Breast epithelium (tissue), 4 donors: ENCODE data around the gene ARHGAP15. TPM values are rescaled to one million over a fixed set of nuclear protein-coding genes. Genes with fewer than 3 reads are reported as not detected.

ENCODE experiments used
- DNase-seq, 2 donors: peaks; one replicate each; pipeline ENCODE4 v3.0.0-alpha.2; 2019; ENCODE audit warnings: low spot score in 2 of 2
- H3K27ac ChIP-seq, 2 donors: fragments of 200-600 bp; sonication (generic) in 1 of 2; one replicate each; pipeline ENCODE4 v1.5.1; 2016 to 2019; ENCODE audit warnings: mild to moderate bottlenecking in 1 of 2
- H3K27me3 ChIP-seq, 2 donors: fragments of 200-600 bp; sonication (generic) in 1 of 2; one replicate each; pipeline versions ENCODE4 v1.5.1 to v1.6.0; 2017 to 2019; ENCODE audit warnings: control low read depth in 1 of 2, mild to moderate bottlenecking in 1 of 2
- H3K36me3 ChIP-seq: fragments of 200-600 bp; one replicate; pipeline ENCODE4 v1.5.1; 2019
- H3K4me1 ChIP-seq, 2 donors: fragments of 200-600 bp; sonication (generic); one replicate each; pipeline ENCODE4 v1.5.1; 2016 to 2019; ENCODE audit warnings: control low read depth in 1 of 2
- H3K4me3 ChIP-seq, 3 donors: fragments of 200-600 bp; sonication (generic); 1 replicate in 2 of 3; 2 replicates in 1 of 3; pipeline ENCODE4 v1.5.1; 2016 to 2019; ENCODE audit warnings: mild to moderate bottlenecking in 3 of 3, moderate library complexity in 2 of 3
- H3K9me3 ChIP-seq, 2 donors: fragments of 200-600 bp; sonication (generic) in 1 of 2; one replicate each; pipeline ENCODE4 v1.5.1; 2016 to 2019; ENCODE audit warnings: control low read depth in 1 of 2
- POLR2A ChIP-seq: fragments of 450-650 bp; IDR thresholded peaks from one replicate; pipeline ENCODE4 v1.6.1; 2016; ENCODE audit warnings: antibody characterized with exemption, mild to moderate bottlenecking, moderate library complexity
- POLR2AphosphoS5 ChIP-seq, 3 donors: sonication (generic); formaldehyde crosslinking; IDR thresholded peaks; one replicate each; pipeline ENCODE4 v1.6.1; 2017; ENCODE audit warnings: antibody characterized with exemption in 3 of 3
- intact Hi-C: fragments of 100-400 bp; cut with DNase I; formaldehyde crosslinking; loops from one replicate; pipeline ENCODE4 v1.15.1; 2023; ENCODE audit warnings: low total_unique reads
- total RNA-seq, 3 donors: library from RNA; depleted of rRNA; stranded (reverse); fragments of >200 nt; gene quantifications; one replicate each; pipeline ENCODE4 v1.1.0, GENCODE V29; 2016
- TF ChIP-seq, protein P1 (sequence below), 3 donors: fragments of 450-650 bp; IDR thresholded peaks; one replicate each; pipeline ENCODE4 v1.5.1; 2016 to 2017; ENCODE audit warnings: antibody characterized with exemption in 3 of 3, mild to moderate bottlenecking in 3 of 3, moderate library complexity in 3 of 3

The ARHGAP15 gene
- total RNA-seq, 3 donors from 2014 or later, result 8.9 to 13.4 (median 10.7) TPM

DNA sequence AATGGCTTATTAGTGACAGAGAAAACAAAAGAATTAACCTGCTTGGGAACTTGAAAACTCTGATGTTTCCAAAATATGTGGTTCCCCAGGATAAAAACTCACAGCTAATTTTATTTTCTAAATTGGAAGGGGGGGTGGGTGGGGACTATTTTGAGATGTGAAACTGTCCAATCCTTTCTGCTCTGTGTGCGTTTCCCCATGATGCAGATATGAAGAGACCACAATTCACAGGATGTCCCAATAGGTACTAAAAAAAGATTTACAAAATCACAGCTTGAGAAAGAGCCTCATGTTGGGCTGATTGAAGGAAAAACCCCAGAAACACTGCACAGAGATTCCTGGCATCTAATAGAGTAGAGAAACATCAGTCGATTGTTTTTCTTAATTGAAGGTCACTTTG is 273.2 kb downstream of the ARHGAP15 start:
- H3K9me3 ChIP-seq, result peaks cover 0 to 10% of the 10 kb centered on the region in 2 donors
- no peaks in the 10 kb centered on the region for H3K27me3 ChIP-seq
- H3K36me3 ChIP-seq, result no peaks in the 10 kb centered on the region
- H3K4me1 ChIP-seq, result no peaks in the 10 kb centered on the region
- TF ChIP-seq POLR2AphosphoS5 (IDR thresholded peaks at IDR 0.05) (no peak), POLR2A (no peak)
- TF ChIP-seq, protein P1, sequence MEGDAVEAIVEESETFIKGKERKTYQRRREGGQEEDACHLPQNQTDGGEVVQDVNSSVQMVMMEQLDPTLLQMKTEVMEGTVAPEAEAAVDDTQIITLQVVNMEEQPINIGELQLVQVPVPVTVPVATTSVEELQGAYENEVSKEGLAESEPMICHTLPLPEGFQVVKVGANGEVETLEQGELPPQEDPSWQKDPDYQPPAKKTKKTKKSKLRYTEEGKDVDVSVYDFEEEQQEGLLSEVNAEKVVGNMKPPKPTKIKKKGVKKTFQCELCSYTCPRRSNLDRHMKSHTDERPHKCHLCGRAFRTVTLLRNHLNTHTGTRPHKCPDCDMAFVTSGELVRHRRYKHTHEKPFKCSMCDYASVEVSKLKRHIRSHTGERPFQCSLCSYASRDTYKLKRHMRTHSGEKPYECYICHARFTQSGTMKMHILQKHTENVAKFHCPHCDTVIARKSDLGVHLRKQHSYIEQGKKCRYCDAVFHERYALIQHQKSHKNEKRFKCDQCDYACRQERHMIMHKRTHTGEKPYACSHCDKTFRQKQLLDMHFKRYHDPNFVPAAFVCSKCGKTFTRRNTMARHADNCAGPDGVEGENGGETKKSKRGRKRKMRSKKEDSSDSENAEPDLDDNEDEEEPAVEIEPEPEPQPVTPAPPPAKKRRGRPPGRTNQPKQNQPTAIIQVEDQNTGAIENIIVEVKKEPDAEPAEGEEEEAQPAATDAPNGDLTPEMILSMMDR (IDR thresholded peaks at IDR 0.05), result no peak
- no peak for DNase-seq
- H3K27ac ChIP-seq, result no peak overlapping the region
- H3K4me3 ChIP-seq, result no peak overlapping the region
- intact Hi-C loops, result no loop called here

DNA sequence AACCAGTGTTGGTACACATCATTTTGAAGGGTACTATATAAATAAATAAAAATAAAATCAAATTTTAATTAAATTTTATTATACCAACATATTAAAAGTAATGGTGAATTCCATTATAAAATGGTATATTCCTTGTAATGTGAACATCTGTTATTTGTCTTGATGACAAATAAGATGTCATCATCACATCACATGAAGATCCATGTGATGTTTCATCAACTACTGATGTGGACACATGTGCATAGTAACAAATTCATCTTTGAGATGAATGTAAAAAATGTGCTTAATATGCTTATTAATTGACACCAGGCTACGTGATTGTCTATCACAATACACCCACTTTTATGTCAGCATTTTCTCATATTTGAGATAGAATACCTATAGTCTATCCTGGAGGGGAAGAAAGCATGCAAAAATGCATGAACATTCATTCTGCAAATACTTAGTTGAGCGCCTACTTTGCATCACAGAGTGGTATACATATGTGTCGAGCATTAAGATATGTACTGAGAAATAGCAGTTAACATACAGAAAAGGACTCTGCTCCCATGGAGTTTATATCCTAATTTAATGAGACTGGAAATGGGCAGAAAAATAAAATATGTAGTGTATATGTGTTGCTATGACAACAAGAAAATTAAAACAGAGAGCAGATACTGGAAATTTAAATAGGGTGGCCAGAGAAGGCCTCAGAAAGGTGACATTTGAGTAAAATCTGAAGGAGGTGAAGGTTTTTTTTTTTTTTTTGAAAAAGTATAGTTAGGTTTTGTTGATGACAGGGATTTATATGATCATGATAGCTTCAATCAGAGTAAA is 281.1 kb downstream of the ARHGAP15 start:
- H3K36me3 ChIP-seq, result no peaks in the 10 kb centered on the region
- H3K4me3 ChIP-seq, result no peak overlapping the region
- TF ChIP-seq, protein P1 (IDR thresholded peaks at IDR 0.05), result no peak
- no peak for TF ChIP-seq POLR2A
- no peak for TF ChIP-seq POLR2AphosphoS5 (IDR thresholded peaks at IDR 0.05)
- H3K27me3 ChIP-seq, result no peaks in the 10 kb centered on the region
- peaks cover 0 to 11% of the 10 kb centered on the region in 2 donors for H3K9me3 ChIP-seq
- DNase-seq, result no peak
- intact Hi-C loops, result no loop called here
- H3K27ac ChIP-seq, result no peak overlapping the region
- no peaks in the 10 kb centered on the region for H3K4me1 ChIP-seq

DNA sequence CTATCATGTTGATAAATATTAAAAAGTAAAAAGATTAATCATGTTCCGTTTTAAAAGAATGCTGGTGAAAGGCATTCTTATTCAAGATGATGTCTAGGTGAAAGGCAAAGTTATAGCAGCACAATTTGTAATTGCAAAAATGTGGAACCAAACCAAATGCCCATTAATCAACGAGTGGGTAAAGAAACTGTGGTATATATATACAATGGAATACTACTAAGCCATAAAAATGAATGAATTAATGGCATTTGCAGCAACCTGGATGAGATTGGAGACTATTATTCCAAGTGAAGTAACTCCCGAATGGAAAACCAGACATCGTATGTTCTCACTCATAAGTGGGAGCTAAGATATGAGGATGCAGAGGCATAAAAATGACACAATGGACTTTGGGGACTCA is 286.4 kb downstream of the ARHGAP15 start:
- intact Hi-C loops, result no loop called here
- H3K9me3 ChIP-seq, result no peaks in the 10 kb centered on the region
- H3K27ac ChIP-seq, result no peak overlapping the region
- no peaks in the 10 kb centered on the region for H3K4me1 ChIP-seq
- no peak for DNase-seq
- TF ChIP-seq, protein P1 (IDR thresholded peaks at IDR 0.05), result no peak
- TF ChIP-seq POLR2A (no peak), POLR2AphosphoS5 (IDR thresholded peaks at IDR 0.05) (no peak)
- H3K36me3 ChIP-seq, result no peaks in the 10 kb centered on the region
- H3K27me3 ChIP-seq, result no peaks in the 10 kb centered on the region
- no peak overlapping the region for H3K4me3 ChIP-seq

DNA sequence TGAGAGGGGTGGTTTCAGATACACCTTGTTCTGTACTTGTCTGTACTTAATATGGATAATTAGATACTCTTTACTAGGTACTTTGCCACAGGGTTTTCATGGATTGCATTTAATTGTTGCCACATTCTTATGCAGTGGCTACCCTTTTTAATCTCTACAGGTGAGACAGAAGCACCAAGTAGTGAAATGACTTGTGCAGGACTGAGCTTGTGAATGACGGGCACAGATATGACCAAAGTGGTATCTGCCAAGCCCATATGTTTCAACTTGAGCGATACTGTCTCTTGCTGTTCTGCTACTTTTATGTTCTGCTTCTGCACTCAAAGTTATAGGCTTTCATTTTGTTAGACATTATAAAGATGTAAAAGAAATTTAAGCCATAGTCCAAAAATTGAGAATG is 288.2 kb downstream of the ARHGAP15 start:
- Histone ChIP-seq H3K27me3 (no peaks in the 10 kb centered on the region), H3K36me3 (no peaks in the 10 kb centered on the region), H3K27ac (no peak overlapping the region), H3K4me3 (no peak overlapping the region), H3K9me3 (no peaks in the 10 kb centered on the region), H3K4me1 (no peaks in the 10 kb centered on the region)
- TF ChIP-seq, protein P1 (IDR thresholded peaks at IDR 0.05), result no peak
- TF ChIP-seq POLR2A (no peak), POLR2AphosphoS5 (IDR thresholded peaks at IDR 0.05) (no peak)
- intact Hi-C loops, result no loop called here
- no peak for DNase-seq

DNA sequence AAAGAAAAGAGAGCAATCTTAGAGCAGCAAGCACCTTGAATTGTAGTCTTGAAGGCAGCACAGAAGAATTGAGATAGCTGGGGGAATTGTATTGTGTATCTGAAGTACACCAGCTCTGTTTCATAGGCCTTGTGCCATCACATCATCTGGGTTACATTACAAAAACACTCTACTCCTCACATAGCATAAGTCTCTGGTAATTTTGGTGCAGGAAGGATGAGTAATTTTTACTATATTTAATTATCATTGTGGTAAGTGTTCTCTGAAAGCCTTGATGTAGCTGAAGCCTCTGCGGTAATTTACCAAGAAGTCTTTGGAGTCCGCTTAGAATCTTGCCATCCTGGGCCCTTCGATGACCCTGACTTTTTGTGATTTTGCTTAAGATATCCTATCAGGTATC is 291.1 kb downstream of the ARHGAP15 start:
- Histone ChIP-seq H3K9me3 (no peaks in the 10 kb centered on the region), H3K36me3 (no peaks in the 10 kb centered on the region), H3K4me3 (no peak overlapping the region), H3K27ac (no peak overlapping the region), H3K4me1 (no peaks in the 10 kb centered on the region), H3K27me3 (no peaks in the 10 kb centered on the region)
- no peak for DNase-seq
- TF ChIP-seq, protein P1 (IDR thresholded peaks at IDR 0.05), result no peak
- intact Hi-C loops, result no loop called here
